ENCODE data around the gene MBOAT2. TPM values are rescaled to one million over a fixed set of nuclear protein-coding genes. Genes with fewer than 3 reads are reported as not detected.

MBOAT2 gene
- total and polyA plus RNA-seq, 2 of the 13 experiments (the other 11 are each of a cell fraction or from before 2014, with no cell fraction given): 0.11 to 0.36 TPM

DNA sequence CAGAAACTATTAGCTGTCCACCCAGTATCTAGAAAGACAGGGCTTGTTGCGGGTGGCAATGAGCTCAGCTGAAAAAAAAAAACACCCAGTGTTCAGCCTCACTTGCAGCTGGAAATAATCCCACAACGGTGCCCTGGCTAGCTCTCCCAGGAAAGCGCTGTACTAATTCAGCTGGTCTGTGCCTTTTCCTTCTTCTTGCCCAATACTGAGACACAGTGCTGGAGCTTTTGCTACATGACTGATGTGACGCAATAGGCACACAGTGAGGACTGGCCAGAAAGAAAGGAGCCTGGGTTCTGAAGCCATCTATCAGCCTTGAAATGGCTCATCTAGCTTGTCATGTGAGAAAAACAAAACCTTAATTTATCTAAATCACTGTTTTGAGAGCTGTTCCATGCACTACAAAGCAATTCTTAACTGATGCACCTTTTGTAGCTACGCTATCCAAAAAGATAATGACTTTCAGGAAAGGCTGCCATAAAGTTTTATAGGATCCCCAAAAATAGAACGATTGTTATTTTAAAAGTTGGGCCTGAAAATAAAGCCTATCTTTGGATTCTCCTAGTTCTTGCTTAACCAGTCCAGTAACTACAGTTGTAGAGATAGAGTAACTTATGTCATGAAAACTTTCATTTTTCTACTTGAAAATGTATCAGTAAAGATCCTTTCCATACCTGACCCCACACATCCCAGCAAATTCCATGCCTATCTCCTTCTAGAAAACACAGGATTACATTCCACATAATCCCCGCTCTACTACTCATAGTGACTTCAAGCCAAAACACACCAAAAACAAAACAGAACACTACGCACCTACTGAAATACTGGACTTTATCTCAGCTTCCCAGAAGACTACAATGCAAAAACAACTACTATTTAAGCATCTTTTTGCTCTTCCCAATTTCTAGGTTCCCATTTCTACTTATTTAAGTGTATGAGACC lies 181.9 kb downstream of the MBOAT2 start (continued):
- TF ChIP-seq, protein P1, sequence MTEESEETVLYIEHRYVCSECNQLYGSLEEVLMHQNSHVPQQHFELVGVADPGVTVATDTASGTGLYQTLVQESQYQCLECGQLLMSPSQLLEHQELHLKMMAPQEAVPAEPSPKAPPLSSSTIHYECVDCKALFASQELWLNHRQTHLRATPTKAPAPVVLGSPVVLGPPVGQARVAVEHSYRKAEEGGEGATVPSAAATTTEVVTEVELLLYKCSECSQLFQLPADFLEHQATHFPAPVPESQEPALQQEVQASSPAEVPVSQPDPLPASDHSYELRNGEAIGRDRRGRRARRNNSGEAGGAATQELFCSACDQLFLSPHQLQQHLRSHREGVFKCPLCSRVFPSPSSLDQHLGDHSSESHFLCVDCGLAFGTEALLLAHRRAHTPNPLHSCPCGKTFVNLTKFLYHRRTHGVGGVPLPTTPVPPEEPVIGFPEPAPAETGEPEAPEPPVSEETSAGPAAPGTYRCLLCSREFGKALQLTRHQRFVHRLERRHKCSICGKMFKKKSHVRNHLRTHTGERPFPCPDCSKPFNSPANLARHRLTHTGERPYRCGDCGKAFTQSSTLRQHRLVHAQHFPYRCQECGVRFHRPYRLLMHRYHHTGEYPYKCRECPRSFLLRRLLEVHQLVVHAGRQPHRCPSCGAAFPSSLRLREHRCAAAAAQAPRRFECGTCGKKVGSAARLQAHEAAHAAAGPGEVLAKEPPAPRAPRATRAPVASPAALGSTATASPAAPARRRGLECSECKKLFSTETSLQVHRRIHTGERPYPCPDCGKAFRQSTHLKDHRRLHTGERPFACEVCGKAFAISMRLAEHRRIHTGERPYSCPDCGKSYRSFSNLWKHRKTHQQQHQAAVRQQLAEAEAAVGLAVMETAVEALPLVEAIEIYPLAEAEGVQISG (CRISPR knock-in tag; IDR thresholded peaks at IDR 0.05): 0 out of 2 replicates have a peak, but pooled peaks have one; percentile 17
- TF ChIP-seq SP2 (CRISPR knock-in tag; IDR thresholded peaks at IDR 0.05): no peak
- TF ChIP-seq DMAP1 (CRISPR knock-in tag; IDR thresholded peaks at IDR 0.05): no peak
- peak in 1 of 2 experiments; percentile 27; a peak in 1 of 4 replicates for TF ChIP-seq EP300 (IDR thresholded peaks at IDR 0.05; ENCODE audit: low read depth in 2 of 2, low read length in 2 of 2)
- TF ChIP-seq EP300 (CRISPR knock-in tag; IDR thresholded peaks at IDR 0.05; ENCODE audit: borderline replicate concordance): no peak
- peak; percentile 34; the same call in 1 of the 2 replicates for TF ChIP-seq RXRB (CRISPR knock-in tag; IDR thresholded peaks at IDR 0.05; ENCODE audit: borderline replicate concordance)
- peak; percentile 63; the same call in 1 of the 2 replicates for TF ChIP-seq ZNF124 (CRISPR knock-in tag; IDR thresholded peaks at IDR 0.05)
- TF ChIP-seq, protein P2, sequence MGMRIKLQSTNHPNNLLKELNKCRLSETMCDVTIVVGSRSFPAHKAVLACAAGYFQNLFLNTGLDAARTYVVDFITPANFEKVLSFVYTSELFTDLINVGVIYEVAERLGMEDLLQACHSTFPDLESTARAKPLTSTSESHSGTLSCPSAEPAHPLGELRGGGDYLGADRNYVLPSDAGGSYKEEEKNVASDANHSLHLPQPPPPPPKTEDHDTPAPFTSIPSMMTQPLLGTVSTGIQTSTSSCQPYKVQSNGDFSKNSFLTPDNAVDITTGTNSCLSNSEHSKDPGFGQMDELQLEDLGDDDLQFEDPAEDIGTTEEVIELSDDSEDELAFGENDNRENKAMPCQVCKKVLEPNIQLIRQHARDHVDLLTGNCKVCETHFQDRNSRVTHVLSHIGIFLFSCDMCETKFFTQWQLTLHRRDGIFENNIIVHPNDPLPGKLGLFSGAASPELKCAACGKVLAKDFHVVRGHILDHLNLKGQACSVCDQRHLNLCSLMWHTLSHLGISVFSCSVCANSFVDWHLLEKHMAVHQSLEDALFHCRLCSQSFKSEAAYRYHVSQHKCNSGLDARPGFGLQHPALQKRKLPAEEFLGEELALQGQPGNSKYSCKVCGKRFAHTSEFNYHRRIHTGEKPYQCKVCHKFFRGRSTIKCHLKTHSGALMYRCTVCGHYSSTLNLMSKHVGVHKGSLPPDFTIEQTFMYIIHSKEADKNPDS (CRISPR knock-in tag; IDR thresholded peaks at IDR 0.05): no peak
- no peak for TF ChIP-seq SOX6 (IDR thresholded peaks at IDR 0.05)
- peak; percentile 33; the same call in 1 of the 2 replicates for TF ChIP-seq SOX6 (CRISPR knock-in tag; IDR thresholded peaks at IDR 0.05)
- no peak for TF ChIP-seq SKI (IDR thresholded peaks at IDR 0.05; ENCODE audit: partially characterized antibody)
- TF ChIP-seq JUNB (CRISPR knock-in tag; IDR thresholded peaks at IDR 0.05; ENCODE audit: borderline replicate concordance): no peak
- TF ChIP-seq NR2F6 (IDR thresholded peaks at IDR 0.05): no peak
- TF ChIP-seq NR2F6 (CRISPR knock-in tag; IDR thresholded peaks at IDR 0.05): no peak
- TF ChIP-seq BRD4 (CRISPR knock-in tag; IDR thresholded peaks at IDR 0.05): no peak
- no peak for TF ChIP-seq CBX2 (IDR thresholded peaks at IDR 0.05; ENCODE audit: low read depth, low read length)
- TF ChIP-seq CBX2 (CRISPR knock-in tag; IDR thresholded peaks at IDR 0.05; ENCODE audit: low read depth): no peak
- TF ChIP-seq, protein P3, sequence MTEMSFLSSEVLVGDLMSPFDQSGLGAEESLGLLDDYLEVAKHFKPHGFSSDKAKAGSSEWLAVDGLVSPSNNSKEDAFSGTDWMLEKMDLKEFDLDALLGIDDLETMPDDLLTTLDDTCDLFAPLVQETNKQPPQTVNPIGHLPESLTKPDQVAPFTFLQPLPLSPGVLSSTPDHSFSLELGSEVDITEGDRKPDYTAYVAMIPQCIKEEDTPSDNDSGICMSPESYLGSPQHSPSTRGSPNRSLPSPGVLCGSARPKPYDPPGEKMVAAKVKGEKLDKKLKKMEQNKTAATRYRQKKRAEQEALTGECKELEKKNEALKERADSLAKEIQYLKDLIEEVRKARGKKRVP (CRISPR knock-in tag; IDR thresholded peaks at IDR 0.05): peak in 1 of 2 experiments; percentile 96; a peak in 2 of 4 replicates
- TF ChIP-seq, protein P4, sequence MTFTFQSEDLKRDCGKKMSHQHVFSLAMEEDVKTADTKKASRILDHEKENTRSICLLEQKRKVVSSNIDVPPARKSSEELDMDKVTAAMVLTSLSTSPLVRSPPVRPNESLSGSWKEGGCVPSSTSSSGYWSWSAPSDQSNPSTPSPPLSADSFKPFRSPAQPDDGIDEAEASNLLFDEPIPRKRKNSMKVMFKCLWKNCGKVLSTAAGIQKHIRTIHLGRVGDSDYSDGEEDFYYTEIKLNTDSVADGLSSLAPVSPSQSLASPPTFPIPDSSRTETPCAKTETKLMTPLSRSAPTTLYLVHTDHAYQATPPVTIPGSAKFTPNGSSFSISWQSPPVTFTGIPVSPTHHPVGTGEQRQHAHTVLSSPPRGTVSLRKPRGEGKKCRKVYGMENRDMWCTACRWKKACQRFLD (CRISPR knock-in tag; IDR thresholded peaks at IDR 0.05; ENCODE audit: borderline replicate concordance): no peak
- TF ChIP-seq AGO2 (optimal IDR thresholded peaks at IDR 0.05; ENCODE audit: low read depth, low read length): no peak
- no peak for TF ChIP-seq ZSCAN21 (CRISPR knock-in tag; IDR thresholded peaks at IDR 0.05; ENCODE audit: borderline replicate concordance)
- no peak for TF ChIP-seq ISL2 (CRISPR knock-in tag; IDR thresholded peaks at IDR 0.05)

Data from HepG2 (cell line).